ENCODE measurements around the gene ATXN2. TPM values are rescaled to one million over a fixed set of nuclear protein-coding genes. Genes with fewer than 3 reads are reported as not detected.

ATXN2 gene
- total and polyA plus RNA-seq, 2 of the 4 experiments (the other 2 are of a cell fraction), result 12.4 to 66.5 TPM

- TF ChIP-seq CTCF (conservative IDR thresholded peaks at IDR 0.05; ENCODE audit: low read depth, low read length) (no peak), RFX5 (IDR thresholded peaks at IDR 0.05; ENCODE audit: low read depth, low read length) (no peak)
These were observed 164.3 kb downstream of the ATXN2 start (continued) for GRCh38 chr12:111434680-111435338.
